H1 (cell line): ENCODE measurements around the gene NAA25.

ENCODE experiments used
- CHD2 ChIP-seq: IDR thresholded peaks from 2 replicates; pipeline ENCODE4 v1.6.1; 2012; ENCODE audit warnings: low read length, improper control_type of control experiment
- EZH2 ChIP-seq: fragments of 200-600 bp; sonication (generic); IDR thresholded peaks from 2 replicates; pipeline ENCODE4 v1.7.1; 2012; ENCODE audit warnings: low read depth, mild to moderate bottlenecking, moderate library complexity, low read length, inconsistent platforms; ENCODE audit not compliant: severe bottlenecking
- GABPA ChIP-seq: IDR thresholded peaks from 2 replicates; pipeline ENCODE4 v1.6.1; 2011; ENCODE audit warnings: mild to moderate bottlenecking, low read length, moderate library complexity, borderline replicate concordance; ENCODE audit not compliant: insufficient read depth
- GTF2F1 ChIP-seq: IDR thresholded peaks from 2 replicates; pipeline ENCODE4 v1.6.1; 2012; ENCODE audit warnings: low read depth, low read length, improper control_type of control experiment, borderline replicate concordance
- HDAC2 ChIP-seq, 2 experiments: fragments of 300-600 bp in 1 of 2; sonication (generic) in 1 of 2; IDR thresholded peaks; 2 replicates each; pipeline ENCODE4 v1.6.1; 2011 to 2012; ENCODE audit warnings: low read depth in 2 of 2, low read length in 2 of 2, mild to moderate bottlenecking in 2 of 2, moderate library complexity in 2 of 2, borderline replicate concordance in 1 of 2, inconsistent platforms in 1 of 2
- RNF2 ChIP-seq: fragments of 200-900, 300-1000 bp; sonication (generic); IDR thresholded peaks from 2 replicates; pipeline ENCODE4 v1.7.1; 2016; ENCODE audit warnings: borderline replicate concordance, low read depth, mild to moderate bottlenecking, antibody characterized with exemption, low read length; ENCODE audit not compliant: poor library complexity, severe bottlenecking; ENCODE audit errors: missing control alignments
- SIN3A ChIP-seq, 2 experiments: IDR thresholded peaks in 1 of 2; conservative IDR thresholded peaks in 1 of 2; 2 replicates each; pipeline ENCODE4 v1.6.1; 2011 to 2012; ENCODE audit warnings: low read length in 2 of 2, improper control_type of control experiment in 1 of 2, low read depth in 1 of 2, mild to moderate bottlenecking in 1 of 2
- TAF1 ChIP-seq: IDR thresholded peaks from 2 replicates; pipeline ENCODE4 v1.6.1; 2011; ENCODE audit warnings: mild to moderate bottlenecking, low read depth, low read length
- YY1 ChIP-seq: IDR thresholded peaks from 2 replicates; pipeline ENCODE4 v1.6.1; 2011; ENCODE audit warnings: low read depth, mild to moderate bottlenecking, low read length
- TF ChIP-seq, protein P1 (sequence below), 3 experiments: IDR thresholded peaks; 1 replicate in 2 of 3; 2 replicates in 1 of 3; pipeline versions ENCODE4 v1.5.1 to v1.6.1; 2011; ENCODE audit warnings: low read length in 3 of 3, mild to moderate bottlenecking in 3 of 3, inconsistent platforms in 2 of 3, low read depth in 1 of 3, moderate library complexity in 1 of 3; ENCODE audit not compliant: insufficient read depth in 1 of 3; ENCODE audit errors: control extremely low read depth in 1 of 3
- TF ChIP-seq, protein P2 (sequence below): IDR thresholded peaks from 2 replicates; pipeline ENCODE4 v1.6.1; 2012; ENCODE audit warnings: inconsistent platforms

DNA sequence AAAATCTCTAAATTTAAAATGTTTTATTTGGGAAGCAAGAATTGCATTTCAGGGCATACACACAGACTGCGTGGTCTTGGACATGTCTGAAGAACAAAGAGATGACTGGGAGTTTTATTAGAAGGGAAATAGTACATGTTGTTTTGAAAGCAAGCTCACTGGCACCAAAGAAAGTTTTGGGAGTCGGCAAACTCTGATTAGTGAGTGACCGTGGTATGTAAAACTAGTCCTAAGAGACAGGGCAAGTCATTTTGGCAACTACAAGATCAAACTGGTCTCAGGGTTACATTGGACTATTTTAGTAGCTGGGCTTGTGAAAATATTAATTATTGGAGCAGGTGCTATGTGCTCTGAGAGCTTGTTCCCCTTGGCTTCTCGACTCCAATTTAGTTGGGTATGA lies 110.6 kb downstream of the NAA25 start:
- no peak for TF ChIP-seq TAF1
- TF ChIP-seq, protein P1, sequence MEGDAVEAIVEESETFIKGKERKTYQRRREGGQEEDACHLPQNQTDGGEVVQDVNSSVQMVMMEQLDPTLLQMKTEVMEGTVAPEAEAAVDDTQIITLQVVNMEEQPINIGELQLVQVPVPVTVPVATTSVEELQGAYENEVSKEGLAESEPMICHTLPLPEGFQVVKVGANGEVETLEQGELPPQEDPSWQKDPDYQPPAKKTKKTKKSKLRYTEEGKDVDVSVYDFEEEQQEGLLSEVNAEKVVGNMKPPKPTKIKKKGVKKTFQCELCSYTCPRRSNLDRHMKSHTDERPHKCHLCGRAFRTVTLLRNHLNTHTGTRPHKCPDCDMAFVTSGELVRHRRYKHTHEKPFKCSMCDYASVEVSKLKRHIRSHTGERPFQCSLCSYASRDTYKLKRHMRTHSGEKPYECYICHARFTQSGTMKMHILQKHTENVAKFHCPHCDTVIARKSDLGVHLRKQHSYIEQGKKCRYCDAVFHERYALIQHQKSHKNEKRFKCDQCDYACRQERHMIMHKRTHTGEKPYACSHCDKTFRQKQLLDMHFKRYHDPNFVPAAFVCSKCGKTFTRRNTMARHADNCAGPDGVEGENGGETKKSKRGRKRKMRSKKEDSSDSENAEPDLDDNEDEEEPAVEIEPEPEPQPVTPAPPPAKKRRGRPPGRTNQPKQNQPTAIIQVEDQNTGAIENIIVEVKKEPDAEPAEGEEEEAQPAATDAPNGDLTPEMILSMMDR (IDR thresholded peaks at IDR 0.05; ENCODE audit: control extremely low read depth in 1 of 3, insufficient read depth in 1 of 3, low read depth in 1 of 3, low read length in 3 of 3): no peak
- no peak for TF ChIP-seq YY1
- TF ChIP-seq GTF2F1: no peak
- TF ChIP-seq HDAC2 (IDR thresholded peaks at IDR 0.05; ENCODE audit: borderline replicate concordance in 1 of 2, low read depth in 2 of 2, low read length in 2 of 2): no peak
- TF ChIP-seq, protein P2, sequence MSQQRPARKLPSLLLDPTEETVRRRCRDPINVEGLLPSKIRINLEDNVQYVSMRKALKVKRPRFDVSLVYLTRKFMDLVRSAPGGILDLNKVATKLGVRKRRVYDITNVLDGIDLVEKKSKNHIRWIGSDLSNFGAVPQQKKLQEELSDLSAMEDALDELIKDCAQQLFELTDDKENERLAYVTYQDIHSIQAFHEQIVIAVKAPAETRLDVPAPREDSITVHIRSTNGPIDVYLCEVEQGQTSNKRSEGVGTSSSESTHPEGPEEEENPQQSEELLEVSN: no peak
- TF ChIP-seq GABPA: no peak
- no peak for TF ChIP-seq SIN3A (conservative IDR thresholded peaks at IDR 0.05 in 1 of 2, IDR thresholded peaks at IDR 0.05 in 1 of 2; ENCODE audit: low read depth in 1 of 2, low read length in 2 of 2)
- no peak for TF ChIP-seq CHD2
- no peak for TF ChIP-seq EZH2
- TF ChIP-seq RNF2: no peak
